GM10847 (cell line): Measurements from ENCODE around the gene PRDM9.

Experiments
- POLR2A ChIP-seq: IDR thresholded peaks from 2 replicates; pipeline ENCODE4 v1.6.1; 2011; ENCODE audit not compliant: insufficient read length; ENCODE audit errors: extremely low read depth

Gene PRDM9

GRCh38 chr5:23507278-23507685 is at the start of gene PRDM9:
Gene PRDM9, plus strand, starts transcription at chr5:23507609. Its CDS starts 1,425 bp downstream, at chr5:23509034.
- no peak for TF ChIP-seq POLR2A

DNA sequence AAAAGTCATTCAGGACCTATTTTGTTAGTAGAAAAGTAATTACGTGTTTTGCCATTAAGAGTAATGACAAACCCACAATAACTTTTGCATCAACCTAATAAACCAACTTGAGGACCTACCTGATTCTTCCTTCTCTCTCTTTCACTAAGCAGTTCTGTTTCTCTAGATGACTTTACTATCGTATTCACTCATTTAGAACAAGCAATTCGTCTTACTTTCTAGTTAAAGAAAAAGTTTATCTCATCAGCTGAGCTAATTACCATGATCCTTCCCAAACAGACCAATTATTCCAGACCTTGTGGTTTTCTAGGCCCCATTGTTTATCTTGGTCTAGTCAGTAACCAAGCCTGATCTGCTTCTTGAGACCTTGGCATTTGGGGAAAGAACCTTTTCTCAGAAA is 49.6 kb upstream of the PRDM9 start:
- TF ChIP-seq POLR2A: no peak

- no peak for TF ChIP-seq POLR2A
These were observed 48.2 kb upstream of the PRDM9 start for GRCh38 chr5:23459214-23459613.

- no peak for TF ChIP-seq POLR2A
These were observed 45.8 kb upstream of the PRDM9 start for GRCh38 chr5:23461576-23461975.

- no peak for TF ChIP-seq POLR2A
These were observed 41.0 kb upstream of the PRDM9 start for GRCh38 chr5:23466401-23466912.

DNA sequence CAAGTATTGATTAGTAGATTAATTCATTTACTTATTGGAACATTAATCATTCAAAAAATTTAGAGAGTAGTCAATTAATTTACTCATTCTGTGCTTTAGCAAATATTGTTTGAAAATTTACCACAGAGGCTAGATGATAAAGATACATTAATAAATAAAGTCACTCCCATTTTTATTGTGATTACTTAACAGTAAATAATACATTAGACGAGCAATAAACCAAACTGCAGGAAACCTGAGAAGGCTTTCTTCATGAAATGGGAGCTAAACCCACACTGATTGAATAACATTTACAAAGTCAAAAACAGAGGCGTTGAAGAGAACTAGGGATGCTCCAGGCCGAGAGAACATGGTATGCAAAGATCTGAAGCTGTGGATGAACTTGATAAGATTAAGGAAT is 38.8 kb upstream of the PRDM9 start:
- TF ChIP-seq POLR2A: no peak

DNA sequence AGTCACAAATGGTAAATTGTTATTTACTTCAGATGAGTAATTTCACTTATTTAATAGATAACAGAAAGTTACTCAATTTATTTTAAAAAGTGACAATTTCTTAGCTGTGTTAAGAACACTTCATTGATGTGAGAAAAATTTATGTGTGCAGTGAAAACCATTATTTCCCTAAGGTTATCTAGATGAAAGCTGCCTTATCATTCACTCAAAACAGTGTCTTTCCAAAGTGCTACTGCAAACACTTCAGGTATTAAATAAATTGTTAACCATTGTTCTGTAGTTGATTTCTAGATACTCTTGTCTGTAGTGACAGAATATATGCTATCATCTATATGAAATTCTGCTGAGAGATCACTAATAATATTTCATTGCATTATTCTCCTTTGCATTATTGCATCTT is 33.5 kb upstream of the PRDM9 start:
- no peak for TF ChIP-seq POLR2A

DNA sequence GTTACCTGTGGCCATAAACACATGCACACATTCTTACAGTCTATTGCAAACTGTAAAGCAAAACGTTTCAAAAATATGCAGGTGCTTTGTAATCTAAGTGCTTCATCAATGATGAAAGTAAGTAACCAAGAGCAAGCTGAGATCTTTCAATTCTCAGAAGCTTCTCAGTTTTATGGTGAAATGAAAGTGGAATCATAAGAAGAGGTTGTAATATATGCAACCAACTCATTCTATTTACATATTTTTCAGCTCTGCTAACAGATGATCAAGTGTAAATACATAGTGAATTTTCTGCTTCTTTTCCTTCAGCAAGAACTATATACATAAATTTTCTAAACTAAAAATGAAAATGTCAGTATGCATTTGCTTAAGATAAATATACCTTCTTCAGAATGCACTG is 33.1 kb upstream of the PRDM9 start:
- TF ChIP-seq POLR2A: no peak

- TF ChIP-seq POLR2A: no peak
These were observed 30.8 kb upstream of the PRDM9 start for GRCh38 chr5:23476580-23476979.

DNA sequence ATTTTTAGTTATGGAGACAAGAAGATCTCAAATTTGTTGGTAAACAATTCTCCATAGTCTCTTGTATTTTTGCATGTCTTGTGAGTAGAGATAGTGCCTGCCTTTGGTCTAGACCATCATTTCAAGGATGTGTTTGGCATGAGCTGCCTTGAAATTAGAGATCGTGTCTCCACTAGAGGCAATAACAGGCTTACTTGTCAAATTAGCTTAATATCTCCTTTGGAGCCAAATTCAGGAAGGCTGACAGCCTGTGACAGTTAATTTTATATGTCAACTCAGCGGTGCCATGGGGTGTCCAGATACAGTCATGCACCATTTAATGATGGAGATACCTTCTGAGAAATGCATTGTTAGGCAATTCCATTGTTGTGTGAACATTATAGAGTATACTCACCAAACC is 24.8 kb upstream of the PRDM9 start:
- no peak for TF ChIP-seq POLR2A

DNA sequence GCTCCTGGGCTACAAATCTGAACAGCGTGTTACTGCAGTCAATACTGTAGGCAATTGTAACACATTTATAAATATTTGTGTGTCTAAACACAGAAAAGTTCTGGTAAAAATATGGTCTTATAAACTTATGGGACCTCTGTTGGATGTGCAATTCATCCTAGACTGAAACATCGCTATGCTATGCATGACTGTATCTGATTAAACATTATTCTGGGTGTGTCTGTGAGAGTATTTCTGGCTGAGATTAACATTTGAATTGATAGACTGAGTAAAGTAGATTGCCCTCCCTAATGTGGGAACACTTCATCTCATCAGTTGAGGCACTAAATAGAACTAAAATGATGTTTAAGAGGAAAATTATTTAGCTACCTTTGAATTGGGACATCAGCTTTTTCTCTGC is 24.3 kb upstream of the PRDM9 start:
- no peak for TF ChIP-seq POLR2A

DNA sequence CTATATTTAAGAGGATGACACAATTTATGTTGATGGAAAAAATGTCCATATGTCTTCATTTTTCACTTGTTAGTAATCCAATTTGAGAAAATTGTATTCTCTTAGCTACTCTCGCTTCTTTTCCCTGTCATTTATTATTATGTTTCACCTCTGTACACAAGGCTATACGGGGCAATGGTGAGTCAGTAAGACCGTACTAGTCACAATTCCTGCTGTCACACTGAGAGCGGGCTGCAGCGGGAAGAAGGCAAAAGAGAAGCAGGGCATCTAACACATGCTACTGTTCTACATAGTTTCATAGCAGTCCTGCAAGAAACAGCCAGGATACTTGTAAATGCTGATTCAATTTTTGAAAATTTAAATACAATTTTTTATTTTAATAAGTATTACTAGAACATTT is 23.3 kb upstream of the PRDM9 start:
- TF ChIP-seq POLR2A: no peak

GRCh38 chr5:23490993-23491392 is 16.4 kb upstream of the PRDM9 start:
- TF ChIP-seq POLR2A: no peak

GRCh38 chr5:23494558-23494957 is 12.9 kb upstream of the PRDM9 start:
- TF ChIP-seq POLR2A: no peak

- no peak for TF ChIP-seq POLR2A
These were observed 10.8 kb upstream of the PRDM9 start for GRCh38 chr5:23496576-23496975.

GRCh38 chr5:23506329-23507236 is 826 bp upstream of the PRDM9 start:
- TF ChIP-seq POLR2A: no peak

GRCh38 chr5:23522553-23522952 is 15.1 kb downstream of the PRDM9 start:
- TF ChIP-seq POLR2A: no peak
